Measurements from ENCODE around the gene FH. TPM values are rescaled to one million over a fixed set of nuclear protein-coding genes. Genes with fewer than 3 reads are reported as not detected.

The FH gene
- total and polyA plus RNA-seq, 12 donors: 42.5 to 152 (median 97.9) TPM

GRCh38 chr1:241521718-241522117 is 2.2 kb upstream of the FH start:
- no peak for TF ChIP-seq POLR2A (IDR thresholded peaks at IDR 0.05)
- TF ChIP-seq, protein P1, sequence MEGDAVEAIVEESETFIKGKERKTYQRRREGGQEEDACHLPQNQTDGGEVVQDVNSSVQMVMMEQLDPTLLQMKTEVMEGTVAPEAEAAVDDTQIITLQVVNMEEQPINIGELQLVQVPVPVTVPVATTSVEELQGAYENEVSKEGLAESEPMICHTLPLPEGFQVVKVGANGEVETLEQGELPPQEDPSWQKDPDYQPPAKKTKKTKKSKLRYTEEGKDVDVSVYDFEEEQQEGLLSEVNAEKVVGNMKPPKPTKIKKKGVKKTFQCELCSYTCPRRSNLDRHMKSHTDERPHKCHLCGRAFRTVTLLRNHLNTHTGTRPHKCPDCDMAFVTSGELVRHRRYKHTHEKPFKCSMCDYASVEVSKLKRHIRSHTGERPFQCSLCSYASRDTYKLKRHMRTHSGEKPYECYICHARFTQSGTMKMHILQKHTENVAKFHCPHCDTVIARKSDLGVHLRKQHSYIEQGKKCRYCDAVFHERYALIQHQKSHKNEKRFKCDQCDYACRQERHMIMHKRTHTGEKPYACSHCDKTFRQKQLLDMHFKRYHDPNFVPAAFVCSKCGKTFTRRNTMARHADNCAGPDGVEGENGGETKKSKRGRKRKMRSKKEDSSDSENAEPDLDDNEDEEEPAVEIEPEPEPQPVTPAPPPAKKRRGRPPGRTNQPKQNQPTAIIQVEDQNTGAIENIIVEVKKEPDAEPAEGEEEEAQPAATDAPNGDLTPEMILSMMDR (IDR thresholded peaks at IDR 0.05): no peak
- H3K36me3 ChIP-seq (replicated peaks in 1 of 2): no peaks in the 10 kb centered on the region
- H3K27ac ChIP-seq: no peak overlapping the region
- 75 to 88% (median 82%) methylated on average over 2 of the region's 2 CpGs for WGBS, 4 donors
- H3K4me3 ChIP-seq: no peak overlapping the region
- no peaks in the 10 kb centered on the region for H3K27me3 ChIP-seq
- no peaks in the 10 kb centered on the region for H3K9me3 ChIP-seq (replicated peaks in 1 of 3)
- no peak for DNase-seq
- H3K4me1 ChIP-seq (replicated peaks in 1 of 2): peaks cover 0 to 17% of the 10 kb centered on the region in 2 donors
- intact Hi-C loops (cut with DNase I): no loop called here

- Histone ChIP-seq H3K36me3 (replicated peaks in 1 of 2) (no peaks in the 10 kb centered on the region), H3K4me1 (replicated peaks in 1 of 2) (peaks cover 0 to 17% of the 10 kb centered on the region in 2 donors), H3K4me3 (peak overlapping the region in 2 of 4 donors; percentile 75 to 89), H3K9me3 (replicated peaks in 1 of 3) (no peaks in the 10 kb centered on the region), H3K27ac (peak overlapping the region in 1 of 5 donors; percentile 12), H3K27me3 (no peaks in the 10 kb centered on the region)
- TF ChIP-seq POLR2A (IDR thresholded peaks at IDR 0.05): no peak
- TF ChIP-seq, protein P1 (IDR thresholded peaks at IDR 0.05): no peak
- 9 to 18% (median 17%) methylated on average over 6 of the region's 6 CpGs for WGBS, 4 donors
- intact Hi-C loops (cut with DNase I): no loop called here
- no peak for DNase-seq
Observed at GRCh38 chr1:241520080-241520465, 518 bp upstream of the FH start.

GRCh38 chr1:241518476-241519307 is 863 bp downstream of the FH start:
- H3K36me3 ChIP-seq (replicated peaks in 1 of 2): no peaks in the 10 kb centered on the region
- H3K4me3 ChIP-seq: peak overlapping the region in 3 of 4 donors; percentile 53 to 89 (median 75)
- H3K27me3 ChIP-seq: no peaks in the 10 kb centered on the region
- intact Hi-C loops (cut with DNase I): no loop called here
- DNase-seq: peak in 4 of 7 donors; percentile 31 to 56 (median 36)
- TF ChIP-seq POLR2A (IDR thresholded peaks at IDR 0.05): no peak
- TF ChIP-seq, protein P1 (IDR thresholded peaks at IDR 0.05): no peak
- H3K4me1 ChIP-seq (replicated peaks in 1 of 2): peaks cover 0 to 23% of the 10 kb centered on the region in 2 donors
- WGBS, 4 donors: 3 to 7% (median 4%) methylated on average over 16 to 28 of the region's 28 CpGs
- H3K27ac ChIP-seq: peak overlapping the region; percentile 8 to 95 (median 85)
- no peaks in the 10 kb centered on the region for H3K9me3 ChIP-seq (replicated peaks in 1 of 3)

DNA sequence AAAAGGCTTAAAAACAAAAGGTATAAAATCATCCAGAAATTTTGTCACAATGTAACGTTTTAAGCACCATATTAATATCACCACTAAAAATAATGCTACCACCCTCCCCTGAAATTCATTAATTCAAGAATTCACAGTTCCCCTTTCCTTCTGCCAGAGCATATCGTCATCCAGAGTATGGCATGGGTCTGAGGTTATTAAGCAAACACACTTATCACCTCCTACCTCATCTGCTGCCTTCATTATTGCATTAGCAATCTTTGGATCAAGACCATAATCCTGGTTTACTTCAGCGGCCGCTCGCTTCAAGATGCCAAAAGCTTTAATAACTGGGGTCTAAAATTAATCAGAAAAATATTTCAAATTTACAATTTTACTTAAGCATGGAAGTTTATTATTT is 6.2 kb downstream of the FH start:
- H3K9me3 ChIP-seq (replicated peaks in 1 of 3): no peaks in the 10 kb centered on the region
- H3K27me3 ChIP-seq: no peaks in the 10 kb centered on the region
- DNase-seq: no peak
- 86 to 90% (median 89%) methylated on average over 5 of the region's 5 CpGs for WGBS, 4 donors
- TF ChIP-seq, protein P1 (IDR thresholded peaks at IDR 0.05): no peak
- no peak for TF ChIP-seq POLR2A (IDR thresholded peaks at IDR 0.05)
- H3K36me3 ChIP-seq (replicated peaks in 1 of 2): peaks cover 0 to 16% of the 10 kb centered on the region in 2 donors
- no peak overlapping the region for H3K4me3 ChIP-seq
- H3K27ac ChIP-seq: no peak overlapping the region
- peaks cover 0 to 19% of the 10 kb centered on the region in 2 donors for H3K4me1 ChIP-seq (replicated peaks in 1 of 2)
- intact Hi-C loops (cut with DNase I): no loop called here

Data from adrenal gland (tissue), 12 donors.